WTC11 (cell line): ENCODE results near the gene LIMD2. TPM values are rescaled to one million over a fixed set of nuclear protein-coding genes. Genes with fewer than 3 reads are reported as not detected.
A peak's percentile ranks its signal among the peaks of the same experiment; 100 is the strongest.

Experiments used
- ATAC-seq: fragments of 200-7000 bp; cut with Tn5 transposase; 2 replicates; pipeline ENCODE4 v1.10.0; 2021; ENCODE audit warnings: mild to moderate bottlenecking, moderate library complexity
- CTCF ChIA-PET: fragments of 300-600 bp; sonication (Branson Sonifier 250); formaldehyde crosslinking; loops from one replicate; lab custom pipeline; 2021; ENCODE audit warnings: antibody characterized with exemption; lab: Charles Lee
- POLR2A ChIA-PET: fragments of 350-600 bp; sonication (Branson Sonifier 250); formaldehyde crosslinking; loops from one replicate; lab custom pipeline; 2021; ENCODE audit warnings: antibody characterized with exemption; lab: Charles Lee
- DNase-seq: peaks from one replicate; pipeline ENCODE4 v3.0.0; 2021; ENCODE audit warnings: low spot score
- H3K27ac Mint-ChIP-seq: 2 replicates; pipeline ENCODE4 v1.8.0; 2021; ENCODE audit warnings: mixed read lengths
- H3K27me3 Mint-ChIP-seq: 2 replicates; pipeline ENCODE4 v1.8.0; 2021; ENCODE audit warnings: low read depth, mild to moderate bottlenecking, moderate library complexity, mixed read lengths
- H3K36me3 Mint-ChIP-seq: 2 replicates; pipeline ENCODE4 v1.8.0; 2021; ENCODE audit warnings: mixed read lengths
- H3K4me1 Mint-ChIP-seq: 2 replicates; pipeline ENCODE4 v1.8.0; 2022; ENCODE audit warnings: mixed read lengths
- H3K4me3 Mint-ChIP-seq: 2 replicates; pipeline ENCODE4 v1.8.0; 2021; ENCODE audit warnings: mild to moderate bottlenecking, moderate library complexity, mixed read lengths
- H3K9me3 Mint-ChIP-seq: 2 replicates; pipeline ENCODE4 v1.8.0; 2021; ENCODE audit warnings: mixed read lengths
- ATF1 ChIP-seq: sonication (generic); formaldehyde crosslinking; IDR thresholded peaks from 2 replicates; pipeline ENCODE4 v1.8.1; 2023; ENCODE audit warnings: mild to moderate bottlenecking, moderate library complexity, missing genetic modification reagents
- CBFB ChIP-seq: sonication (generic); formaldehyde crosslinking; IDR thresholded peaks from 2 replicates; pipeline ENCODE4 v1.8.1; 2022; ENCODE audit warnings: mild to moderate bottlenecking, low read depth, missing genetic modification reagents
- CREM ChIP-seq: sonication (generic); formaldehyde crosslinking; IDR thresholded peaks from 2 replicates; pipeline ENCODE4 v1.8.1; 2022; ENCODE audit warnings: mild to moderate bottlenecking, missing genetic modification reagents, moderate library complexity
- EMX1 ChIP-seq: fragments of 250-450 bp; sonication (Bioruptor Pico); IDR thresholded peaks from 2 replicates; pipeline ENCODE4 v1.8.0; 2021; ENCODE audit warnings: mild to moderate bottlenecking
- ESRRA ChIP-seq: sonication (generic); formaldehyde crosslinking; IDR thresholded peaks from 2 replicates; pipeline ENCODE4 v1.8.1; 2022; ENCODE audit warnings: mild to moderate bottlenecking, missing genetic modification reagents, borderline replicate concordance
- MXD4 ChIP-seq: fragments of 250-450 bp; sonication (Bioruptor Pico); IDR thresholded peaks from 2 replicates; pipeline ENCODE4 v1.8.0; 2021; ENCODE audit warnings: mild to moderate bottlenecking, moderate library complexity, borderline replicate concordance
- MYBL2 ChIP-seq: sonication (generic); formaldehyde crosslinking; IDR thresholded peaks from 2 replicates; pipeline ENCODE4 v1.8.1; 2023; ENCODE audit warnings: mild to moderate bottlenecking, moderate library complexity, missing genetic modification reagents
- NFE2L1 ChIP-seq: sonication (generic); formaldehyde crosslinking; IDR thresholded peaks from 2 replicates; pipeline ENCODE4 v1.8.1; 2023; ENCODE audit warnings: missing genetic modification reagents
- NR2C2 ChIP-seq: sonication (generic); formaldehyde crosslinking; IDR thresholded peaks from 2 replicates; pipeline ENCODE4 v1.8.0; 2022; ENCODE audit warnings: mild to moderate bottlenecking, missing genetic modification reagents
- PREB ChIP-seq: sonication (generic); formaldehyde crosslinking; IDR thresholded peaks from 2 replicates; pipeline ENCODE4 v1.8.1; 2022; ENCODE audit warnings: mild to moderate bottlenecking, missing genetic modification reagents, moderate library complexity, borderline replicate concordance
- TEAD4 ChIP-seq: sonication (generic); formaldehyde crosslinking; IDR thresholded peaks from 2 replicates; pipeline ENCODE4 v1.8.0; 2022; ENCODE audit warnings: mild to moderate bottlenecking, missing genetic modification reagents
- USF1 ChIP-seq: sonication (generic); formaldehyde crosslinking; IDR thresholded peaks from 2 replicates; pipeline ENCODE4 v1.8.0; 2022; ENCODE audit warnings: mild to moderate bottlenecking, missing genetic modification reagents
- ZNF317 ChIP-seq: sonication (generic); formaldehyde crosslinking; IDR thresholded peaks from 2 replicates; pipeline ENCODE4 v1.8.1; 2023; ENCODE audit warnings: low read depth, mild to moderate bottlenecking, moderate library complexity, missing genetic modification reagents, borderline replicate concordance
- ZNF416 ChIP-seq: fragments of 250-450 bp; sonication (Bioruptor Pico); IDR thresholded peaks from 2 replicates; pipeline ENCODE4 v1.9.0; 2021; ENCODE audit warnings: mild to moderate bottlenecking, inconsistent platforms
- ZNF671 ChIP-seq: fragments of 250-450 bp; sonication (Bioruptor Pico); IDR thresholded peaks from 2 replicates; pipeline ENCODE4 v1.8.0; 2021; ENCODE audit warnings: mild to moderate bottlenecking
- total RNA-seq: library from RNA; stranded (reverse); gene quantifications from 3 replicates; pipeline ENCODE4 v1.2.3, GENCODE V29; 2021
- TF ChIP-seq, protein P1 (sequence below): sonication (generic); formaldehyde crosslinking; conservative IDR thresholded peaks from 2 replicates; pipeline ENCODE4 v1.8.1; 2022; ENCODE audit warnings: mild to moderate bottlenecking, missing genetic modification reagents
- TF ChIP-seq, protein P2 (sequence below): sonication (generic); formaldehyde crosslinking; IDR thresholded peaks from 2 replicates; pipeline ENCODE4 v1.8.0; 2022; ENCODE audit warnings: missing genetic modification reagents
- TF ChIP-seq, protein P3 (sequence below): sonication (generic); formaldehyde crosslinking; IDR thresholded peaks from 2 replicates; pipeline ENCODE4 v1.8.1; 2022; ENCODE audit warnings: low read depth, missing genetic modification reagents, borderline replicate concordance
- TF ChIP-seq, protein P4 (sequence below): sonication (generic); formaldehyde crosslinking; IDR thresholded peaks from 2 replicates; pipeline ENCODE4 v1.8.1; 2022; ENCODE audit warnings: low read depth, mild to moderate bottlenecking, moderate library complexity, missing genetic modification reagents, borderline replicate concordance
- TF ChIP-seq, protein P5 (sequence below): sonication (generic); formaldehyde crosslinking; IDR thresholded peaks from 2 replicates; pipeline ENCODE4 v1.8.1; 2022; ENCODE audit warnings: mild to moderate bottlenecking, moderate library complexity, missing genetic modification reagents

Gene LIMD2
- total RNA-seq, 1 experiment from 2014 or later = 91.8 TPM

DNA sequence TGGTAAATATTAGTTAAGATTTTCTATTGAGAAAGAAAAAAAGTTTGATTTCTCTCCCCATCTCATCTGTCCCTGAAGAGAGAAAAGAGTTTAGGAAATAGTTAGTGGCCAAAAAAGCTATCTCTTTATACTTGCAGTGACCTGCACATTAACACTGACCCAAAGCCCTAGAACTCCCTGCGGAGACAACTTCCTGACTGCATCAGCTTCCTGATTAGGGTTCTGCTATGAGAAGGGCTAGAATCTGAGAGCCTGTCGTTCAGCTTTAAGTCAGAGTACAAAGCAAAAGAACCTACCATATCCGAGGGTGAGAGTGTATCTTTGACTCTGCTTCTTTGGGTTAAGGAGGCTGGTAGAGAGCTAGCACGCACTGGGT lies 24.7 kb downstream of the LIMD2 start (continued):
- no peak for TF ChIP-seq MXD4 (CRISPR knock-in tag)

GRCh38 chr17:63672856-63673255 lies 27.1 kb downstream of the LIMD2 start:
- ChIA-PET POLR2A (no interaction called here), CTCF (interaction anchor here (0.8 to 1.1 kb wide), 2 partner anchors 237 to 247 kb away, joined by 3 to 5 read pairs; no protein-coding TSS in a partner anchor)
- no peak overlapping the region for H3K4me3 Mint-ChIP-seq
- no peaks in the 10 kb centered on the region for H3K9me3 Mint-ChIP-seq
- ATAC-seq (peak; percentile 28; the same call in 1 of the 2 replicates), DNase-seq (no peak)
- peaks cover 42% of the 10 kb centered on the region for H3K4me1 Mint-ChIP-seq
- H3K36me3 Mint-ChIP-seq = peaks cover 5% of the 10 kb centered on the region
- H3K27me3 Mint-ChIP-seq = no peaks in the 10 kb centered on the region
- H3K27ac Mint-ChIP-seq = peak overlapping the region; percentile 73
- TF ChIP-seq ATF1 (no peak), NR2C2 (no peak), USF1 (no peak), PREB (CRISPR knock-in tag) (no peak), ESRRA (CRISPR knock-in tag) (no peak), ZNF317 (CRISPR knock-in tag) (no peak), CBFB (CRISPR knock-in tag) (no peak), MYBL2 (no peak), ZNF416 (CRISPR knock-in tag) (no peak), CREM (CRISPR knock-in tag) (no peak), NFE2L1 (no peak), TEAD4 (CRISPR knock-in tag) (no peak), EMX1 (no peak), ZNF671 (no peak)
- TF ChIP-seq, protein P1, sequence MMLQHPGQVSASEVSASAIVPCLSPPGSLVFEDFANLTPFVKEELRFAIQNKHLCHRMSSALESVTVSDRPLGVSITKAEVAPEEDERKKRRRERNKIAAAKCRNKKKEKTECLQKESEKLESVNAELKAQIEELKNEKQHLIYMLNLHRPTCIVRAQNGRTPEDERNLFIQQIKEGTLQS (CRISPR knock-in tag) = no peak
- TF ChIP-seq, protein P2, sequence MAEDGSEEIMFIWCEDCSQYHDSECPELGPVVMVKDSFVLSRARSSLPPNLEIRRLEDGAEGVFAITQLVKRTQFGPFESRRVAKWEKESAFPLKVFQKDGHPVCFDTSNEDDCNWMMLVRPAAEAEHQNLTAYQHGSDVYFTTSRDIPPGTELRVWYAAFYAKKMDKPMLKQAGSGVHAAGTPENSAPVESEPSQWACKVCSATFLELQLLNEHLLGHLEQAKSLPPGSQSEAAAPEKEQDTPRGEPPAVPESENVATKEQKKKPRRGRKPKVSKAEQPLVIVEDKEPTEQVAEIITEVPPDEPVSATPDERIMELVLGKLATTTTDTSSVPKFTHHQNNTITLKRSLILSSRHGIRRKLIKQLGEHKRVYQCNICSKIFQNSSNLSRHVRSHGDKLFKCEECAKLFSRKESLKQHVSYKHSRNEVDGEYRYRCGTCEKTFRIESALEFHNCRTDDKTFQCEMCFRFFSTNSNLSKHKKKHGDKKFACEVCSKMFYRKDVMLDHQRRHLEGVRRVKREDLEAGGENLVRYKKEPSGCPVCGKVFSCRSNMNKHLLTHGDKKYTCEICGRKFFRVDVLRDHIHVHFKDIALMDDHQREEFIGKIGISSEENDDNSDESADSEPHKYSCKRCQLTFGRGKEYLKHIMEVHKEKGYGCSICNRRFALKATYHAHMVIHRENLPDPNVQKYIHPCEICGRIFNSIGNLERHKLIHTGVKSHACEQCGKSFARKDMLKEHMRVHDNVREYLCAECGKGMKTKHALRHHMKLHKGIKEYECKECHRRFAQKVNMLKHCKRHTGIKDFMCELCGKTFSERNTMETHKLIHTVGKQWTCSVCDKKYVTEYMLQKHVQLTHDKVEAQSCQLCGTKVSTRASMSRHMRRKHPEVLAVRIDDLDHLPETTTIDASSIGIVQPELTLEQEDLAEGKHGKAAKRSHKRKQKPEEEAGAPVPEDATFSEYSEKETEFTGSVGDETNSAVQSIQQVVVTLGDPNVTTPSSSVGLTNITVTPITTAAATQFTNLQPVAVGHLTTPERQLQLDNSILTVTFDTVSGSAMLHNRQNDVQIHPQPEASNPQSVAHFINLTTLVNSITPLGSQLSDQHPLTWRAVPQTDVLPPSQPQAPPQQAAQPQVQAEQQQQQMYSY (CRISPR knock-in tag) = no peak
- TF ChIP-seq, protein P3, sequence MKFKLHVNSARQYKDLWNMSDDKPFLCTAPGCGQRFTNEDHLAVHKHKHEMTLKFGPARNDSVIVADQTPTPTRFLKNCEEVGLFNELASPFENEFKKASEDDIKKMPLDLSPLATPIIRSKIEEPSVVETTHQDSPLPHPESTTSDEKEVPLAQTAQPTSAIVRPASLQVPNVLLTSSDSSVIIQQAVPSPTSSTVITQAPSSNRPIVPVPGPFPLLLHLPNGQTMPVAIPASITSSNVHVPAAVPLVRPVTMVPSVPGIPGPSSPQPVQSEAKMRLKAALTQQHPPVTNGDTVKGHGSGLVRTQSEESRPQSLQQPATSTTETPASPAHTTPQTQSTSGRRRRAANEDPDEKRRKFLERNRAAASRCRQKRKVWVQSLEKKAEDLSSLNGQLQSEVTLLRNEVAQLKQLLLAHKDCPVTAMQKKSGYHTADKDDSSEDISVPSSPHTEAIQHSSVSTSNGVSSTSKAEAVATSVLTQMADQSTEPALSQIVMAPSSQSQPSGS (CRISPR knock-in tag) = no peak
- TF ChIP-seq, protein P4, sequence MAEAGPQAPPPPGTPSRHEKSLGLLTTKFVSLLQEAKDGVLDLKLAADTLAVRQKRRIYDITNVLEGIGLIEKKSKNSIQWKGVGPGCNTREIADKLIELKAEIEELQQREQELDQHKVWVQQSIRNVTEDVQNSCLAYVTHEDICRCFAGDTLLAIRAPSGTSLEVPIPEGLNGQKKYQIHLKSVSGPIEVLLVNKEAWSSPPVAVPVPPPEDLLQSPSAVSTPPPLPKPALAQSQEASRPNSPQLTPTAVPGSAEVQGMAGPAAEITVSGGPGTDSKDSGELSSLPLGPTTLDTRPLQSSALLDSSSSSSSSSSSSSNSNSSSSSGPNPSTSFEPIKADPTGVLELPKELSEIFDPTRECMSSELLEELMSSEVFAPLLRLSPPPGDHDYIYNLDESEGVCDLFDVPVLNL (CRISPR knock-in tag) = no peak
- TF ChIP-seq, protein P5, sequence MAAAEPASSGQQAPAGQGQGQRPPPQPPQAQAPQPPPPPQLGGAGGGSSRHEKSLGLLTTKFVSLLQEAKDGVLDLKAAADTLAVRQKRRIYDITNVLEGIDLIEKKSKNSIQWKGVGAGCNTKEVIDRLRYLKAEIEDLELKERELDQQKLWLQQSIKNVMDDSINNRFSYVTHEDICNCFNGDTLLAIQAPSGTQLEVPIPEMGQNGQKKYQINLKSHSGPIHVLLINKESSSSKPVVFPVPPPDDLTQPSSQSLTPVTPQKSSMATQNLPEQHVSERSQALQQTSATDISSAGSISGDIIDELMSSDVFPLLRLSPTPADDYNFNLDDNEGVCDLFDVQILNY (CRISPR knock-in tag) = no peak
